ENCODE data around the gene SYDE1.

SYDE1 gene

DNA sequence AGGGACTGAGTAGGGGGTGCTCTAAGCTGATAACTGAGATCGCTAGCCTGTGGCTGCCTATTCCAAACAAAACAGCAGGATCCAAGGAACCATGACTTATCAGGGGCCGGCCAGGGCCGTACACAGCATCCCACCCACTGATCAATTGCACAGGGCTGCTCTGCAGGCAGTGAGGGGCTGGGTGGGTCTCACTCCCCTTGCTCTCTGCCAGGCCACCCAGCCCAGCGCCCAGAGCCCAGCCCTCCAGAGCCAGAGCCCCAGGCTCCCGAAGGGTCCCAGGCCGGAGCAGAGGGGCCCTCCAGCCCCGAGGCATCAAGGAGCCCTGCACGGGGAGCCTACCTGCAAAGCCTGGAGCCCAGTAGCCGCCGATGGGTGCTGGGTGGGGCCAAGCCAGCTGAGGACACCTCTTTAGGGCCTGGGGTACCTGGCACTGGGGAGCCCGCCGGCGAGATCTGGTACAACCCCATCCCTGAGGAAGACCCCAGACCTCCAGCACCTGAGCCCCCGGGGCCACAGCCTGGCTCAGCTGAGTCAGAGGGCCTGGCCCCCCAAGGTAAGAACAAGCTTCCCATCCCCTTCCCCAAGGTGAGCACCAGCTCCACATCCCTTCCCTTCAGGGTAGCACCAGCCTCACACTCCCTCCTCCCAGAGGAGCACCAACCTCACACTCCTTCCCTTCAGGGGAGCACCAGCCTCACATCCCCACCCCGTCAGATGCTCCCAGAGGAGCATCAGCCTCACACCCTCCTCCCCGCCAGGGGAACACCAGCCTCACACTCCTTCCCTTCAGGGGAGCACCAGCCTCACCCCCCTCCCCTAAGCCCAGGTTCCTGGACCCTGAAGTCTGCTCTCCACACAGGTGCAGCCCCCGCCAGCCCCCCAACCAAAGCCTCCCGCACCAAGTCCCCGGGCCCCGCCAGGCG is 1.9 kb downstream of the SYDE1 start:
- DNase-seq (ENCODE audit: low read depth in 2 of 2, low spot score in 1 of 2): no peak

DNA sequence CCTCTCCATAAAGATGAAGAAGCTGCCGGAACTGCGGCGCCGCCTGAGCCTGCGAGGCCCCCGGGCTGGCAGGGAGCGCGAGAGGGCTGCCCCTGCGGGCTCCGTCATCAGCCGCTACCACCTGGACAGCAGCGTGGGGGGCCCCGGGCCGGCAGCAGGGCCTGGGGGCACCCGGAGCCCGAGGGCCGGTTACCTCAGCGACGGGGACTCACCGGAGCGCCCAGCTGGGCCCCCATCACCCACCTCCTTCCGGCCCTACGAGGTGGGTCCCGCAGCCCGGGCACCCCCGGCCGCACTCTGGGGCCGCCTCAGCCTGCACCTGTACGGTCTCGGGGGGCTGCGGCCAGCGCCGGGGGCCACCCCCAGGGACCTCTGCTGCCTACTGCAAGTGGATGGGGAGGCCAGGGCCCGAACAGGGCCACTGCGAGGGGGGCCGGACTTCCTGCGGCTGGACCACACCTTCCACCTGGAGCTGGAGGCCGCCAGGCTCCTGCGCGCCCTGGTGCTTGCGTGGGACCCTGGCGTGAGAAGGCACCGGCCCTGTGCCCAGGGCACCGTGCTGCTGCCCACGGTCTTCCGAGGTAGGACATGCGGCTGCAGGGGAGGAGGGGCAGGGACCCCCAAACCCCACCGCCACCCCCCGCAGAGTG is 2.7 kb downstream of the SYDE1 start:
- no peak for DNase-seq (ENCODE audit: low read depth in 2 of 2, low spot score in 1 of 2)

- DNase-seq (ENCODE audit: low read depth in 2 of 2, low spot score in 1 of 2): no peak
Observed at GRCh38 chr19:15110418-15110815, 3.2 kb downstream of the SYDE1 start.

- DNase-seq (ENCODE audit: low read depth in 2 of 2, low spot score in 1 of 2): no peak
Observed at GRCh38 chr19:15111758-15112157, 4.6 kb downstream of the SYDE1 start.

DNA sequence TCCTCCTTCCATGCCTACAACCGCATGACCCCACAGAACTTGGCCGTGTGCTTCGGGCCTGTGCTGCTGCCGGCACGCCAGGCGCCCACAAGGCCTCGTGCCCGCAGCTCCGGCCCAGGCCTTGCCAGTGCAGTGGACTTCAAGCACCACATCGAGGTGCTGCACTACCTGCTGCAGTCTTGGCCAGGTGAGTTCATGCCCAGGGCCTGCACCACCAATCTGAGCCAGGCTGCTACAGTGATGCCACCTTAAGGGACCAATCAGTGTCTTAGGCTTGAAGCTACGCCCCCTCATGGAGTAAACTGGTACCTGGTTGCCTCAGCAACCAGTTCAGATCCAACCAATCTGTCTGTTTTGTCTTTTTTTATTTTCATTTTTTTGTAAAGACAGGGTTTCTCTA is 5.2 kb downstream of the SYDE1 start:
- DNase-seq (ENCODE audit: low read depth in 2 of 2, low spot score in 1 of 2): no peak

- DNase-seq (ENCODE audit: low read depth in 2 of 2, low spot score in 1 of 2): no peak
Observed at GRCh38 chr19:15113245-15114152, 6.3 kb downstream of the SYDE1 start.

DNA sequence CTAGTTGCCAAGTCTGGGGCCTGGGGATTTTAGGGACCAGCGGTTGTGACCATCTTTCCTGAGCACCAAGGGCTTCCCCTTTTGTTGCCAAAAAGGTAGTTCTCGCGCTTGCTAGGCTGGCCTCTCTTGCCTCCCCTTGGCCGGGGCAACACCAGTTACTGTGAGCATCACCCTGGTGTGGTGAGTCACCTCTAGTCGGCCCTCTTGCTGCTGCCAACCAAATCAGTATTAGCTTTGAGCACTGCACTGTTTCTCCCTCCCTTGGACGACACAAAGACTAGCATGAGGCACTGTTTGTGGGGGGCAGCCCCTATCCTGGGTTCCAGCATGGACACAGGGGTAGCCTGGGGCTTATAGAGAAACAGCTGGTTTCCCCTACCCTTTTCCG is 6.9 kb downstream of the SYDE1 start:
- DNase-seq (ENCODE audit: low read depth in 2 of 2, low spot score in 1 of 2): no peak

DNA sequence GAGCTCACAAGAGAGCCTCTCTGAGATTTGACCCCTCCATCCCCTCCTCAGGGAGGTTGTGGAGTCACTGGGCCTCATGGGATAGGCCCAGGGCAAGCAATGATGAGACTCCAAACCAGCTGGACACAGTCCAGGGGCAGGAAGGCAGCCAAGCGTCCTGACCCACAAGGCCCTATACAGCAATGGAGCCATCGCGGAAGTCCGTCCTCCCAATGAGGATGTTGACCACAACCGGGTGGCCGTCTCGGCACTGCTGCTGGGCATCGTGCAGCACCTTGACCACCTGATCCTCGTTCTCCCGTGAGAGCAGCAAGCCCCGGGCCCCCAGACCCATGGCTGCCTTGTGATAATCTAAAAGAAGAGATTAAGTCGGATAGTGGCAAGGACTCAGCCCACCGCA is 7.9 kb downstream of the SYDE1 start:
- no peak for DNase-seq (ENCODE audit: low read depth in 2 of 2, low spot score in 1 of 2)

- no peak for DNase-seq (ENCODE audit: low read depth in 2 of 2, low spot score in 1 of 2)
Observed at GRCh38 chr19:15115762-15116615, 8.8 kb downstream of the SYDE1 start.

DNA sequence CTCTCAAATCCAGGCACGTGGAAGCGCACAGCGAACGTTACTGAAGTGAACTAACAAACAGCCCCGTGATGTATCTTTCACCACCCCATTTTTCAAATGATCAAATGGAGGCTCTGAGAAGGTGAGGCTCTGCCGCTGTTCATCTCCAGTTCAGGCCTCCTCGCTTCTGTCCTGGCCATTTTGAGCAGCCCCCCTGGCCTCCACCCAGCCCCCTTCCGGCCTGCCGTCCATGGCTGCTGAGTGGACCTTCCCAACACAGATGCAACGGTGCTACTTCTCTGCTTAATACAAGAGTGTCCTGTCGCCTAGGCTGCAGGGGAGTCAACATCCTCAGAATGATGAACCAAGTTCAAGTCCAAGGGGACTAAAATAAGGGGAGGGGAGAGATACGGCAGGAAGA is 9.7 kb downstream of the SYDE1 start:
- DNase-seq (ENCODE audit: low read depth in 2 of 2, low spot score in 1 of 2): no peak

DNA sequence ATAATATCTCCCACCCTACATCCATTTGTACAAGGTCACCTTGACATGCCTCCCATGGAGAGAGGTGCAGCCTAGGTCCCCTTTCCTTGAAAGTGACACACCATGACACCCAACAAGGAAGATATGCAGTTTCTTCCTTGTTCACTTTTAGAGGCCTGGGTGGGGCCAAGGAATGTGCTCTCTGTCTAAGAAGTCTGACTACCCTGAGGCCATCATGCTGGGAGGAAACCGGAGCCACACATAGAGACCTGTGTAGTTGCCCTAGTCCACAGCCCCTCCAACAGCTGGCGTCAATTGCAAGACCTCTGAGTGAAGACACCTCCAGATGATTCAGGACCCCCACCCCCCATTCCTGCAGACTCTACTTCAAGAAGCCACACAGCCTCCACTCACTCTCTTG is 11.0 kb downstream of the SYDE1 start:
- DNase-seq (ENCODE audit: low read depth in 2 of 2, low spot score in 1 of 2): no peak

- no peak for DNase-seq (ENCODE audit: low read depth in 2 of 2, low spot score in 1 of 2)
Observed at GRCh38 chr19:15118789-15119494, 11.7 kb downstream of the SYDE1 start.

DNA sequence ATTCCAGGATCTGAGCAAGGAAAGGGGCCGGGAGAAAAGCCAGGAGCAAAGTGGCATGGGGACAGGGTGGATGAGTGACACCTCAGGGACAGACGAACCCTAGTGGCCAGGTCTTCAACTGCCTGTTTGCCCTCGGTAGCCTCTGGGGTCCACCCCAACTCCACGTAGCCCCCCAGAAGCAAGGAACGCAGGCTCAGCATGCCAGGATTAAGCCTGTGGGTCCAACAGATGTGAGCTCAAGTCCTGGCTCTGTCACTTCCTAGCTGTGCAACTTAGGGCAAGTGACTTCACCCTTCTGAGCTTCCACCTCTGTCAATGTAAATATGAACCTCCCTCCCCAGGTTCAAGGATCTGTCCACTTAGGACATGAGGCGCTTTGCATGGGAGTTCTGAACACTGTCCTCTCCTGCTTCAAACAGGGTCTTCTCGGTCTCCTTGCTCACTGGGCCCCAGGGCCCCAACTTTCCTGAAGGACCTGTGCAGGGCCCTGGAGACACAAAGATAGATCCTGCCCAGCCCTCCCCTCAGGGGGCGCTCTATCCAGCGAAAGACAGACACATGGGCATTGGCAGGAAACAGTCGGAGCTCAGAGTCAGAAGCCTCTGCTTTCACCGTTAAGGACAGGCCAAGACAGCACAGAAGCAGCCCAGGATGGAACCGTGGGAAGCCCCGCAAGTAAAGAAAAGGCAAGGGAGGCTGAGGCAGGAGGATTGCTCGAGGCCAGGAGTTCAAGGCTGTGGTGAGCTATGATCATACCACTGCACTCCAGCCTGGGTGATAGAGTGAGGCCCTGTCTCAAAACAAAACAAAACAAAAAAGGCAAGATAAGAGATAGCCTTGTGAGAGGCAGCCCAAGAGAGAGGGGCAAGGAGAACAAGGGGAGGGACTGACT is 13.2 kb downstream of the SYDE1 start:
- no peak for DNase-seq (ENCODE audit: low read depth in 2 of 2, low spot score in 1 of 2)

DNA sequence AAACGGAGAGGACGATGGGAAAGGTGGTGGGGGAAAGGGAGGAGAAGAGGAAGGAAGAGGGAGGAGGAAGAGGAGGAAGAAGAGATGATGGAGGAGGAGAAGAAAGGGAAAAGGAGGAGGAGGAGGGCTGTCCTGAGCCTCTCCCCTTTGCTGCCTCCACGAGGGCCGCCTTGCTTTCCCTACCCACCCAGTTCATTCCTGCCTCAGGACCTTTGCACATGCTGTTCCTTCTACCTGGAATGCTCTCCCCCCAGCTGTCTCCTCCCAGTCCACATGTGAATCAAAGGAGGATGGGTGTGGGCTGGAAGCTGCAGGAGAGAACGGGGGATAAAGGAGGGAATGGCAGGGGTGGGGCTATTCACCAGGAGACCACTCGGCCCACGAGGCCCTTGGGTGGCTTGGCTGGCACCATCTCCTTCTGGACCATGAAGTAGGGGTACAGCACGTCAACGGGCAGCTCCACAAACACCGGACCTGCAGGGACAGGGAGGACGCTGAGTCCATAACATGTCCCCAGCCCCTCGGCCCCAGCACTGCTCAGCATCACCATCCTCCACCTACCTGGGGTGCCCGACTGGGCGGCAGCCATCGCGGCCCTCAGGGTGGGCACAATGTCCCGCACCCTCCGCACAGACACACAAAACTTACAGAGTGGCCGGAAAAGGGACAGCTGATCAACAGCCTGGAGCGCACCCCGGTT is 15.3 kb downstream of the SYDE1 start:
- DNase-seq (ENCODE audit: low read depth in 2 of 2, low spot score in 1 of 2): no peak

- DNase-seq (ENCODE audit: low read depth in 2 of 2, low spot score in 1 of 2): no peak
Observed at GRCh38 chr19:15123031-15123890, 16.1 kb downstream of the SYDE1 start.

GRCh38 chr19:15123900-15124299 is 16.7 kb downstream of the SYDE1 start:
- DNase-seq (ENCODE audit: low read depth in 2 of 2, low spot score in 1 of 2): no peak

GRCh38 chr19:15124572-15125231 is 17.5 kb downstream of the SYDE1 start:
- no peak for DNase-seq (ENCODE audit: low read depth in 2 of 2, low spot score in 1 of 2)
